Natural killer cell (primary cell): ENCODE results near the gene CBX7. TPM values are rescaled to one million over a fixed set of nuclear protein-coding genes. Genes with fewer than 3 reads are reported as not detected.

Source experiments
- ATAC-seq, 3 donors: fragments of 150-1000 bp in 2 of 3; fragments of 200-7000 bp in 1 of 3; cut with Tn5 transposase; 1 replicate in 1 of 3; 2 replicates in 2 of 3; pipeline ENCODE4 v1.10.0; 2021; ENCODE audit warnings: mild to moderate bottlenecking in 2 of 3, moderate library complexity in 2 of 3
- DNase-seq, 2 donors: peaks; one replicate each; pipeline versions ENCODE4 v3.0.0 to v3.0.0-alpha.2; 2013 to 2021; ENCODE audit warnings: mixed read lengths in 1 of 2
- H3K27ac ChIP-seq: one replicate; pipeline ENCODE4 v1.5.1; 2013; ENCODE audit warnings: mild to moderate bottlenecking, low read length
- H3K27me3 ChIP-seq: one replicate; pipeline ENCODE4 v1.6.1; 2013; ENCODE audit warnings: low read length; ENCODE audit not compliant: control insufficient read depth, insufficient read depth
- H3K36me3 ChIP-seq: one replicate; pipeline ENCODE4 v1.6.1; 2013; ENCODE audit warnings: low read length; ENCODE audit not compliant: control insufficient read depth, insufficient read depth
- H3K4me1 ChIP-seq: one replicate; pipeline ENCODE4 v1.6.1; 2013; ENCODE audit warnings: low read length; ENCODE audit not compliant: control insufficient read depth, insufficient read depth
- H3K4me3 ChIP-seq: one replicate; pipeline ENCODE4 v1.5.1; 2013; ENCODE audit warnings: low read length
- H3K9me3 ChIP-seq: one replicate; pipeline ENCODE4 v1.6.1; 2013; ENCODE audit warnings: low read length; ENCODE audit not compliant: control insufficient read depth, insufficient read depth
- H3K27ac Mint-ChIP-seq, 2 donors: one replicate each; pipeline ENCODE4 v1.8.0; 2022; ENCODE audit warnings: mild to moderate bottlenecking in 2 of 2, mixed read lengths in 2 of 2, moderate library complexity in 1 of 2
- H3K27me3 Mint-ChIP-seq, 2 donors: one replicate each; pipeline ENCODE4 v1.8.0; 2022; ENCODE audit warnings: low read depth in 2 of 2, mixed read lengths in 2 of 2
- H3K36me3 Mint-ChIP-seq: one replicate; pipeline ENCODE4 v1.8.0; 2022; ENCODE audit warnings: mixed read lengths
- H3K4me1 Mint-ChIP-seq, 2 donors: one replicate each; pipeline ENCODE4 v1.8.0; 2022; ENCODE audit warnings: mixed read lengths in 2 of 2
- H3K4me3 Mint-ChIP-seq: one replicate; pipeline ENCODE4 v1.8.0; 2022; ENCODE audit warnings: mild to moderate bottlenecking, moderate library complexity, mixed read lengths
- H3K9me3 Mint-ChIP-seq, 2 donors: one replicate each; pipeline ENCODE4 v1.8.0; 2022; ENCODE audit warnings: mixed read lengths in 2 of 2
- CTCF ChIP-seq: fragments of 200-600 bp; IDR thresholded peaks from one replicate; pipeline ENCODE4 v1.8.0; 2022; ENCODE audit warnings: antibody characterized with exemption
- WGBS: methylation state at CpG from one replicate; pipeline ENCODE4 v1.1.7; 2013; ENCODE audit warnings: missing lambda C conversion rate; ENCODE audit not compliant: insufficient coverage; 5-methylcytosine and 5-hydroxymethylcytosine counted together
- intact Hi-C: fragments of 100-400 bp; cut with micrococcal nuclease; formaldehyde crosslinking; loops from one replicate; pipeline ENCODE4 v1.14.2; 2022
- total RNA-seq, 4 donors: library from RNA; stranded (reverse); fragments of 120-200 nt in 1 of 4; gene quantifications; one replicate each; pipeline versions ENCODE4 v1.2.3 to v1.2.4, GENCODE V29; 2013 to 2022

Gene CBX7
- total RNA-seq, 3 donors from 2014 or later (not counting 1 experiment from before 2014, with no cell fraction given), result 49.6 to 52.9 (median 50.0) TPM

- peaks cover 68% of the 10 kb centered on the region for H3K4me1 ChIP-seq
- H3K36me3 Mint-ChIP-seq, result no peaks in the 10 kb centered on the region
- H3K4me3 Mint-ChIP-seq, result peak overlapping the region; percentile 78
Observed at GRCh38 chr22:39149915-39150847, 2.3 kb downstream of the CBX7 start.

GRCh38 chr22:39148727-39149535 lies 3.5 kb downstream of the CBX7 start:
- WGBS, result 77% methylated on average over 8 of the region's 9 CpGs
- ATAC-seq, result no peak

More at GRCh38 chr22:39149915-39150847, 2.3 kb downstream of the CBX7 start:
- WGBS, result 91% methylated on average over 16 of the region's 16 CpGs
- TF ChIP-seq CTCF, result no peak
- Histone ChIP-seq H3K9me3 (no peaks in the 10 kb centered on the region), H3K4me3 (no peak overlapping the region), H3K36me3 (peaks cover 15% of the 10 kb centered on the region), H3K27me3 (peaks cover 3% of the 10 kb centered on the region), H3K27ac (no peak overlapping the region)
- peaks cover 15 to 43% of the 10 kb centered on the region in 2 donors for H3K4me1 Mint-ChIP-seq
- peak overlapping the region; percentile 84 to 98 for H3K27ac Mint-ChIP-seq
- intact Hi-C loops, result loop anchor here (5.0 kb wide), 1 partner anchor 278 kb away; the partner anchor contains the start of gene CBX6
- no peaks in the 10 kb centered on the region for H3K9me3 Mint-ChIP-seq
- H3K27me3 Mint-ChIP-seq, result no peaks in the 10 kb centered on the region
- no peak for ATAC-seq
- no peak for DNase-seq

DNA sequence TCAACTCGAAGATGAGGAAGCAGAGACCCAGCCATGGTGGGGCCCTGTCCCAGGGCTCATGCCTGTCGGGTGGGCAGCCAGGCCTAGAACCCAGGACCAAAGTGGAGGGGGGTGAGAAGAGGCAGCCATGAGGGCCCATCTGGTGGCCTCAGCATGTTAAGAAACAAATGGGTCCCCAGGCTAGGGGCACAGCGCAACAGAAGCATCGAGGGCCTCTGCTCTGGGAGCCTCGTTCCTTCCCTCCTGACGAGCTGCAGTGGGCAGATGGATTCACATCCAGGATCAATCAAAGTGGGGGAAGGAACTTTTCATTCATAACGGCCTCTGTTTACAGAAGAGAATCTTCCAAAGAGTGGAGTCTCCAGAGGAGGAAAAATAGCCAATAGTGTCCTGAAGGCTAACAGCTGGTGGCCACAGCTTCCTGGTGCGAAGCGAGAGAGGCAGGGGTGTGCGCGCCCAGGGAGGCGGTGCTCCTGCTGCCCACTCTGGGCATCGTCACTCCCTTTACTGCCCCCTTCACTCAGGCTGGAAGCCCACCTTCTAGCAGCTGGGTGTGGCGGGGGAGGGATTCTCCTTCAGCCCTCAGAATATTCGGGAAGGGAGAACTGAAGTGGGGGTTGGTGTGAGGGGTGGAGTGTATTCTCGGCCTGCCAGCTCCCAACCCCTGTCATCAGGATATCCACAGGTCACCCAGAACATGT lies 4.3 kb downstream of the CBX7 start:
- Mint-ChIP-seq H3K36me3 (no peaks in the 10 kb centered on the region), H3K27ac (peak overlapping the region; percentile 92 to 98), H3K9me3 (no peaks in the 10 kb centered on the region), H3K4me1 (peaks cover 19 to 51% of the 10 kb centered on the region in 2 donors), H3K4me3 (no peak overlapping the region), H3K27me3 (no peaks in the 10 kb centered on the region)
- Histone ChIP-seq H3K9me3 (no peaks in the 10 kb centered on the region), H3K4me3 (no peak overlapping the region), H3K27me3 (no peaks in the 10 kb centered on the region), H3K27ac (peak overlapping the region; percentile 72), H3K36me3 (peaks cover 15% of the 10 kb centered on the region), H3K4me1 (peaks cover 78% of the 10 kb centered on the region)
- ATAC-seq, result no peak
- intact Hi-C loops, result no loop called here
- TF ChIP-seq CTCF, result no peak
- 88% methylated on average over 14 of the region's 16 CpGs for WGBS
- no peak for DNase-seq

More at GRCh38 chr22:39148727-39149535, 3.5 kb downstream of the CBX7 start:
- Histone ChIP-seq H3K9me3 (no peaks in the 10 kb centered on the region), H3K4me1 (peaks cover 77% of the 10 kb centered on the region), H3K4me3 (no peak overlapping the region), H3K27me3 (no peaks in the 10 kb centered on the region), H3K27ac (peak overlapping the region; percentile 72), H3K36me3 (peaks cover 15% of the 10 kb centered on the region)
- H3K27ac Mint-ChIP-seq, result peak overlapping the region; percentile 92 to 98
- no peaks in the 10 kb centered on the region for H3K9me3 Mint-ChIP-seq
- no peak for TF ChIP-seq CTCF
- no peaks in the 10 kb centered on the region for H3K36me3 Mint-ChIP-seq
- peak in 1 of 2 donors; percentile 89 for DNase-seq
- no peak overlapping the region for H3K4me3 Mint-ChIP-seq
- peaks cover 22 to 52% of the 10 kb centered on the region in 2 donors for H3K4me1 Mint-ChIP-seq
- intact Hi-C loops, result no loop called here
- H3K27me3 Mint-ChIP-seq, result no peaks in the 10 kb centered on the region
